Muscle layer of colon (tissue), 2 donors: ENCODE results near the gene RAD51B.
"Not testable (repeated sequence)": the region's sequence is repeated elsewhere in the genome, so short reads cannot be mapped to it uniquely, and the experiment has no call there.

ENCODE experiments used
- H3K27ac ChIP-seq: one replicate; pipeline ENCODE4 v1.7.0; 2013; ENCODE audit warnings: low read depth, mild to moderate bottlenecking, low read length, moderate library complexity
- H3K27me3 ChIP-seq, 2 donors: one replicate each; pipeline ENCODE4 v1.7.0; 2013; ENCODE audit warnings: low read length in 2 of 2, mild to moderate bottlenecking in 2 of 2; ENCODE audit not compliant: insufficient read depth in 2 of 2, control insufficient read depth in 1 of 2
- H3K36me3 ChIP-seq: one replicate; pipeline ENCODE4 v1.7.0; 2013; ENCODE audit warnings: mild to moderate bottlenecking, low read length; ENCODE audit not compliant: insufficient read depth
- H3K4me1 ChIP-seq: one replicate; pipeline ENCODE4 v1.7.0; 2013; ENCODE audit warnings: mild to moderate bottlenecking, low read length; ENCODE audit not compliant: insufficient read depth
- H3K4me3 ChIP-seq, 2 donors: one replicate each; pipeline ENCODE4 v1.7.0; 2013; ENCODE audit warnings: low read length in 2 of 2, low read depth in 1 of 2, mild to moderate bottlenecking in 1 of 2, moderate library complexity in 1 of 2
- H3K9ac ChIP-seq: one replicate; pipeline ENCODE4 v1.7.0; 2013; ENCODE audit warnings: low read length
- H3K9me3 ChIP-seq: one replicate; pipeline ENCODE4 v1.7.0; 2013; ENCODE audit warnings: mild to moderate bottlenecking, low read length
- donor health status: abdominal sarcoma.
- donor health status: Adenocarcinoma of cecum.

Gene RAD51B

GRCh38 chr14:68111097-68111852, 291.7 kb downstream of the RAD51B start:
- H3K9me3 ChIP-seq, result no peaks in the 10 kb centered on the region
- H3K4me3 ChIP-seq, result no peak overlapping the region
- H3K36me3 ChIP-seq, result no peaks in the 10 kb centered on the region
- peaks cover 29% of the 10 kb centered on the region for H3K4me1 ChIP-seq
- H3K9ac ChIP-seq, result no peak overlapping the region
- H3K27ac ChIP-seq, result peak overlapping the region; percentile 46
- H3K27me3 ChIP-seq, result no peaks in the 10 kb centered on the region

- H3K4me1 ChIP-seq, result peaks cover 25% of the 10 kb centered on the region
- H3K4me3 ChIP-seq, result no peak overlapping the region
- peak overlapping the region; percentile 10 for H3K27ac ChIP-seq
- no peaks in the 10 kb centered on the region for H3K36me3 ChIP-seq
- H3K9me3 ChIP-seq, result no peaks in the 10 kb centered on the region
- no peaks in the 10 kb centered on the region for H3K27me3 ChIP-seq
- H3K9ac ChIP-seq, result no peak overlapping the region
Observed at GRCh38 chr14:68111853-68112270, 292.3 kb downstream of the RAD51B start.

- no peak overlapping the region for H3K27ac ChIP-seq
- H3K9me3 ChIP-seq, result no peaks in the 10 kb centered on the region
- H3K27me3 ChIP-seq, result no peaks in the 10 kb centered on the region
- H3K4me3 ChIP-seq, result no peak overlapping the region
- H3K9ac ChIP-seq, result no peak overlapping the region
- no peaks in the 10 kb centered on the region for H3K36me3 ChIP-seq
- H3K4me1 ChIP-seq, result peaks cover 25% of the 10 kb centered on the region
Observed at GRCh38 chr14:68112442-68112841, 292.9 kb downstream of the RAD51B start.

GRCh38 chr14:68113343-68113930, 293.9 kb downstream of the RAD51B start:
- Histone ChIP-seq H3K9ac (no peak overlapping the region), H3K27me3 (no peaks in the 10 kb centered on the region)

GRCh38 chr14:68115952-68116351, 296.4 kb downstream of the RAD51B start:
- peaks cover 12% of the 10 kb centered on the region for H3K4me1 ChIP-seq
- not testable (repeated sequence) for H3K9me3 ChIP-seq, H3K27me3 ChIP-seq, H3K4me3 ChIP-seq, H3K9ac ChIP-seq, H3K27ac ChIP-seq, H3K36me3 ChIP-seq

More at GRCh38 chr14:68113343-68113930, 293.9 kb downstream of the RAD51B start:
- H3K4me3 ChIP-seq, result no peak overlapping the region
- no peaks in the 10 kb centered on the region for H3K36me3 ChIP-seq
- H3K9me3 ChIP-seq, result no peaks in the 10 kb centered on the region
- peaks cover 25% of the 10 kb centered on the region for H3K4me1 ChIP-seq
- no peak overlapping the region for H3K27ac ChIP-seq

- no peak overlapping the region for H3K9ac ChIP-seq
- H3K27me3 ChIP-seq, result no peaks in the 10 kb centered on the region
- no peaks in the 10 kb centered on the region for H3K36me3 ChIP-seq
- H3K9me3 ChIP-seq, result peaks cover 5% of the 10 kb centered on the region
- H3K4me1 ChIP-seq, result peaks cover 26% of the 10 kb centered on the region
- no peak overlapping the region for H3K27ac ChIP-seq
- no peak overlapping the region for H3K4me3 ChIP-seq
Observed at GRCh38 chr14:68122651-68123050, 303.1 kb downstream of the RAD51B start.

- no peak overlapping the region for H3K27ac ChIP-seq
- peaks cover 26% of the 10 kb centered on the region for H3K4me1 ChIP-seq
- H3K36me3 ChIP-seq, result no peaks in the 10 kb centered on the region
- H3K9me3 ChIP-seq, result peaks cover 5% of the 10 kb centered on the region
- no peak overlapping the region for H3K4me3 ChIP-seq
- no peak overlapping the region for H3K9ac ChIP-seq
- H3K27me3 ChIP-seq, result no peaks in the 10 kb centered on the region
Observed at GRCh38 chr14:68124050-68124449, 304.5 kb downstream of the RAD51B start.

- peaks cover 26% of the 10 kb centered on the region for H3K4me1 ChIP-seq
- peaks cover 5% of the 10 kb centered on the region for H3K9me3 ChIP-seq
- no peaks in the 10 kb centered on the region for H3K36me3 ChIP-seq
- peak overlapping the region; percentile 59 for H3K27ac ChIP-seq
- H3K27me3 ChIP-seq, result no peaks in the 10 kb centered on the region
- no peak overlapping the region for H3K9ac ChIP-seq
- no peak overlapping the region for H3K4me3 ChIP-seq
Observed at GRCh38 chr14:68124979-68125731, 305.6 kb downstream of the RAD51B start.

GRCh38 chr14:68127166-68127565, 307.6 kb downstream of the RAD51B start:
- peaks cover 32% of the 10 kb centered on the region for H3K4me1 ChIP-seq
- H3K27ac ChIP-seq, result peak overlapping the region; percentile 5

GRCh38 chr14:68131907-68132306, 312.3 kb downstream of the RAD51B start:
- peaks cover 29% of the 10 kb centered on the region for H3K4me1 ChIP-seq
- no peak overlapping the region for H3K9ac ChIP-seq

More at GRCh38 chr14:68127166-68127565, 307.6 kb downstream of the RAD51B start:
- Histone ChIP-seq H3K27me3 (no peaks in the 10 kb centered on the region), H3K36me3 (no peaks in the 10 kb centered on the region), H3K9ac (no peak overlapping the region), H3K9me3 (no peaks in the 10 kb centered on the region), H3K4me3 (no peak overlapping the region)

GRCh38 chr14:68132563-68133121, 313.1 kb downstream of the RAD51B start:
- no peaks in the 10 kb centered on the region for H3K9me3 ChIP-seq
- H3K27me3 ChIP-seq, result no peaks in the 10 kb centered on the region
- no peaks in the 10 kb centered on the region for H3K36me3 ChIP-seq
- no peak overlapping the region for H3K9ac ChIP-seq
- H3K4me1 ChIP-seq, result peaks cover 29% of the 10 kb centered on the region
- no peak overlapping the region for H3K27ac ChIP-seq
- H3K4me3 ChIP-seq, result no peak overlapping the region

More at GRCh38 chr14:68131907-68132306, 312.3 kb downstream of the RAD51B start:
- no peaks in the 10 kb centered on the region for H3K36me3 ChIP-seq
- H3K4me3 ChIP-seq, result no peak overlapping the region
- H3K27me3 ChIP-seq, result no peaks in the 10 kb centered on the region
- H3K9me3 ChIP-seq, result no peaks in the 10 kb centered on the region
- no peak overlapping the region for H3K27ac ChIP-seq
